Measurements from ENCODE around the gene GALNT18. TPM values are rescaled to one million over a fixed set of nuclear protein-coding genes. Genes with fewer than 3 reads are reported as not detected.

The GALNT18 gene
- total RNA-seq, 1 donor from 2014 or later = 22.1 TPM

DNA sequence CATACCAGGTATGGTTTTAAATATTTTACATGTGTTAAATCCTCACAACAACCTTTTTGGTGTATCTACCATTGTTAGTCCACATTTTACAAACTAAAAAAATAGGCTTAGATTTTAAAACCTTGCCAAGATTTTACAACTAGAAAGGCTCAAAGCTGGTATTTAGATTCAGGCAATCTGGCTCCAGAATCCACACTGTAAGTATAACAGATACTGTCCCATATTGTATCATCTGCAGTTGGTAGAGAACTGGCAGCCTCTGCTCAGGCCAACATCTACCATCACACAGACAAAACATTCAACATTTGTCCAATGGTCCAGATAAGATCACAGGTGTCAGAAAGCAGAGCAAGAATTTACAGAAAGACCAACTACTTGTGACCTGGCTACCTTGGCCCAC lies 299.7 kb downstream of the GALNT18 start:
- TF ChIP-seq POLR2AphosphoS5 (IDR thresholded peaks at IDR 0.05; ENCODE audit: insufficient read depth in 1 of 2, low read depth in 1 of 2) = no peak
- TF ChIP-seq, protein P1, sequence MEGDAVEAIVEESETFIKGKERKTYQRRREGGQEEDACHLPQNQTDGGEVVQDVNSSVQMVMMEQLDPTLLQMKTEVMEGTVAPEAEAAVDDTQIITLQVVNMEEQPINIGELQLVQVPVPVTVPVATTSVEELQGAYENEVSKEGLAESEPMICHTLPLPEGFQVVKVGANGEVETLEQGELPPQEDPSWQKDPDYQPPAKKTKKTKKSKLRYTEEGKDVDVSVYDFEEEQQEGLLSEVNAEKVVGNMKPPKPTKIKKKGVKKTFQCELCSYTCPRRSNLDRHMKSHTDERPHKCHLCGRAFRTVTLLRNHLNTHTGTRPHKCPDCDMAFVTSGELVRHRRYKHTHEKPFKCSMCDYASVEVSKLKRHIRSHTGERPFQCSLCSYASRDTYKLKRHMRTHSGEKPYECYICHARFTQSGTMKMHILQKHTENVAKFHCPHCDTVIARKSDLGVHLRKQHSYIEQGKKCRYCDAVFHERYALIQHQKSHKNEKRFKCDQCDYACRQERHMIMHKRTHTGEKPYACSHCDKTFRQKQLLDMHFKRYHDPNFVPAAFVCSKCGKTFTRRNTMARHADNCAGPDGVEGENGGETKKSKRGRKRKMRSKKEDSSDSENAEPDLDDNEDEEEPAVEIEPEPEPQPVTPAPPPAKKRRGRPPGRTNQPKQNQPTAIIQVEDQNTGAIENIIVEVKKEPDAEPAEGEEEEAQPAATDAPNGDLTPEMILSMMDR (IDR thresholded peaks at IDR 0.05) = no peak
- TF ChIP-seq POLR2A (IDR thresholded peaks at IDR 0.05) = no peak

DNA sequence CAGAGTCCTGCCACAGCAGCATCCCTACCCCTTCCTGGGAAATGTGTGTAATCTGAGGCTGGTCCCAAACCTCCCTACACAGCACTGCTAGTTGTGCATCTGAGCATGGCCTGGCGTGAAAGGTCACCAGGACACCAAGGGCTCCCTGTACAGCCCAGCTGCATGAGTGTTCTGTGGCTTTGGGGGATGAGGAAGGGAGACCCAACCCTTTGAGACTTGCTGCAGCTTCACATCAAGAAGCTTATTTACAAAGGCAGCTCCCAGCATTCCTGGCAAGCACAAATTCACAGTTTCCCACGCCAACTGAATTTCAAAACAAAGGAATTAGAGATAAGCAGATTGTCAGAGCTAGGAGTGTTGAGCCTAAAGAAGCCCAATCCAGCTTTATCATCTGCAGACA lies 301.0 kb downstream of the GALNT18 start:
- no peaks in the 10 kb centered on the region for H3K4me1 ChIP-seq
- TF ChIP-seq POLR2A (IDR thresholded peaks at IDR 0.05) = no peak
- TF ChIP-seq, protein P1 (IDR thresholded peaks at IDR 0.05) = no peak
- TF ChIP-seq POLR2AphosphoS5 (IDR thresholded peaks at IDR 0.05; ENCODE audit: insufficient read depth in 1 of 2, low read depth in 1 of 2) = no peak

More for the DNA sequence above, 299.7 kb downstream of the GALNT18 start:
- H3K36me3 ChIP-seq = no peaks in the 10 kb centered on the region
- no peaks in the 10 kb centered on the region for H3K27me3 ChIP-seq
- H3K4me1 ChIP-seq = no peaks in the 10 kb centered on the region
- intact Hi-C loops (cut with DNase I) = no loop called here
- H3K27ac ChIP-seq = no peak overlapping the region
- H3K9me3 ChIP-seq = no peaks in the 10 kb centered on the region
- DNase-seq (ENCODE audit: extremely low spot score in 2 of 2) = no peak
- H3K4me3 ChIP-seq = no peak overlapping the region

DNA sequence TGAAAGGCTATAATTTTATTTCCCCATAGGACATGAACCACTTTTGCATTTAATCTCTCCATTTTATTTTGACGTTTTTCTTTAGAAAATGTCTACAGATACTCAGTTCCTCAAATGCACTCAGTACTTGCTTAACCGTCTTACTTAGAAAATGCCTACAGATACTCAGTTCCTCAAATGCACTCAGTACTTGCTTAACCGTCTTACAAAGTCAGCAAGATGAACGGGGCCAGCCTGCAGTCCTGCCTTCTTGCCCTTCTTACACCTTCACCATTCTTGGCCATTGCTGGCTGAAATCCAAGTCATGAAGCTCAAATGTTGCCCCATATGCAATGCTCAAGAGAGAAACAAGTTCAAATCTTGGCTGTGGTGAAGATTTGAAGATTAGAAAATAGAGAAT lies 302.8 kb downstream of the GALNT18 start:
- DNase-seq (ENCODE audit: extremely low spot score in 2 of 2) = no peak
- TF ChIP-seq POLR2A (IDR thresholded peaks at IDR 0.05) = no peak
- TF ChIP-seq, protein P1 (IDR thresholded peaks at IDR 0.05) = no peak
- no peak for TF ChIP-seq POLR2AphosphoS5 (IDR thresholded peaks at IDR 0.05; ENCODE audit: insufficient read depth in 1 of 2, low read depth in 1 of 2)
- Histone ChIP-seq H3K9me3 (no peaks in the 10 kb centered on the region), H3K4me1 (peaks cover under 1% of the 10 kb centered on the region), H3K4me3 (no peak overlapping the region), H3K27me3 (no peaks in the 10 kb centered on the region), H3K36me3 (no peaks in the 10 kb centered on the region), H3K27ac (no peak overlapping the region)
- intact Hi-C loops (cut with DNase I) = no loop called here

More for the DNA sequence above, 301.0 kb downstream of the GALNT18 start:
- Histone ChIP-seq H3K9me3 (no peaks in the 10 kb centered on the region), H3K36me3 (no peaks in the 10 kb centered on the region), H3K27me3 (no peaks in the 10 kb centered on the region), H3K27ac (no peak overlapping the region), H3K4me3 (no peak overlapping the region)
- no peak for DNase-seq (ENCODE audit: extremely low spot score in 2 of 2)
- intact Hi-C loops (cut with DNase I) = no loop called here

DNA sequence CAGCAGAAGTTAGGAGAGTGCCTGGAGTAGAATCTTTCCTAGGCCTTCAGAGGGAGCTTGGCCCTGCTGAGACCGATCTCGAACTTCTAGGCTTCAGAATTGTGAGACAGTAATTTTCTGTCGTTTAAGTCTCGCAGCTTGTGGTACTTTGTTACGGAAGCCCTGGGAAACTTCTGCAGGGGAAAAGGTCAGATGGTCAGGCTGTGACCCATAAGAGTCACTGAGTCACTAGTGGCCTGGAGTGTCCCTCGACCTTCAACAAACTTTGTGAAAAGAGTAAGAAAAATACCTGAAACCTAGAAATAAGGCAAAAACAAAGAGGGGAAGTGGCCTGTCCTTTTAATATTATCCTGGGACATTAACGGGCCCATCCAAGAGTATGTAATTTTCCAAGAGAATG lies 303.3 kb downstream of the GALNT18 start:
- no peak overlapping the region for H3K27ac ChIP-seq
- TF ChIP-seq, protein P1 (IDR thresholded peaks at IDR 0.05) = no peak
- no peak for TF ChIP-seq POLR2A (IDR thresholded peaks at IDR 0.05)
- intact Hi-C loops (cut with DNase I) = no loop called here
- no peaks in the 10 kb centered on the region for H3K27me3 ChIP-seq
- no peaks in the 10 kb centered on the region for H3K36me3 ChIP-seq
- H3K4me3 ChIP-seq = no peak overlapping the region
- H3K4me1 ChIP-seq = peaks cover 6% of the 10 kb centered on the region
- H3K9me3 ChIP-seq = no peaks in the 10 kb centered on the region
- DNase-seq (ENCODE audit: extremely low spot score in 2 of 2) = no peak

DNA sequence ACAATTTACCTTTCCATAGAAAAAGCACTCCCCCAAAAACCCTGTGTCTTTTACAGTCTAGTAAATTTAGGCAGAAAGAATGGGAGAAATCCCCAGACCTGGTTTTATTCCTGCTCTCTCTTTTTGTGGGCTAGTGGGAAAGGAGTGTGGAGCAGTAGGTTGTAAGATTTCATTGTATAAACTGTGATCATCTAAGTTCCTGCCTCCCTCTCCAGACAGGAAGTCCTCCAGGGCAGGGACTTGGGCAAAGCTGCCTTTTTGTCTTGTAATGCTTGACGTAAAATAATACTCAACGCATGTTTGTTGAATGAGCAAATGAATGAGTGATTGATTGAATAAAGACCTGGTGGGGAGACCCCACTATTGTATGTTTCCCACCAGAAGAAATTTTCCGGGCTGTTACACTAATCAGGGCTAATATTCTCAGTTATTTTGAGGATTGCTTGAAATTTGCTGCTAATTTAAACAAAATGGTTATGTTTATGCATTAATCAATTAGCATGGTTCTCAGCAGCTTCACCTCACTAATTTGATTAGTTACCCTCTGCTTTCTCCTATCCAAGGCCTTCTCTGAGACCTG lies 305.1 kb downstream of the GALNT18 start:
- TF ChIP-seq POLR2A (IDR thresholded peaks at IDR 0.05) (no peak), POLR2AphosphoS5 (IDR thresholded peaks at IDR 0.05; ENCODE audit: insufficient read depth in 1 of 2, low read depth in 1 of 2) (no peak)
- TF ChIP-seq, protein P1 (IDR thresholded peaks at IDR 0.05) = no peak
- Histone ChIP-seq H3K4me3 (no peak overlapping the region), H3K9me3 (no peaks in the 10 kb centered on the region), H3K4me1 (peaks cover 7% of the 10 kb centered on the region), H3K36me3 (no peaks in the 10 kb centered on the region), H3K27me3 (no peaks in the 10 kb centered on the region), H3K27ac (no peak overlapping the region)
- intact Hi-C loops (cut with DNase I) = no loop called here
- DNase-seq (ENCODE audit: extremely low spot score in 2 of 2) = no peak
